ENCODE results near the gene TBC1D9B. TPM values are rescaled to one million over a fixed set of nuclear protein-coding genes. Genes with fewer than 3 reads are reported as not detected.

TBC1D9B gene
- total RNA-seq, 6 experiments from 2014 or later, result 64.6 to 90.7 (median 73.4) TPM

- Mint-ChIP-seq H3K36me3 (ENCODE audit: low read depth) (peaks cover 27% of the 10 kb centered on the region), H3K27me3 (ENCODE audit: insufficient read depth) (no peaks in the 10 kb centered on the region; the same call in 1 of the 2 replicates), H3K27ac (no peak overlapping the region), H3K4me1 (ENCODE audit: low read depth) (no peaks in the 10 kb centered on the region), H3K4me3 (no peak overlapping the region), H3K9me3 (no peaks in the 10 kb centered on the region)
- TF ChIP-seq CTCF (IDR thresholded peaks at IDR 0.05), result no peak
- DNase-seq, result no peak
Observed at GRCh38 chr5:179869101-179869500, 38.6 kb downstream of the TBC1D9B start.

GRCh38 chr5:179868541-179868940, 39.2 kb downstream of the TBC1D9B start:
- no peaks in the 10 kb centered on the region for H3K9me3 Mint-ChIP-seq
- no peaks in the 10 kb centered on the region for H3K4me1 Mint-ChIP-seq (ENCODE audit: low read depth)
- no peak overlapping the region for H3K27ac Mint-ChIP-seq
- TF ChIP-seq CTCF (IDR thresholded peaks at IDR 0.05), result no peak
- H3K27me3 Mint-ChIP-seq (ENCODE audit: insufficient read depth), result no peaks in the 10 kb centered on the region; the same call in 1 of the 2 replicates
- no peak overlapping the region for H3K4me3 Mint-ChIP-seq
- DNase-seq, result no peak
- peaks cover 31% of the 10 kb centered on the region for H3K36me3 Mint-ChIP-seq (ENCODE audit: low read depth)

- H3K27ac Mint-ChIP-seq, result no peak overlapping the region
- DNase-seq, result no peak
- no peak for TF ChIP-seq CTCF (IDR thresholded peaks at IDR 0.05)
- peaks cover 42% of the 10 kb centered on the region for H3K36me3 Mint-ChIP-seq (ENCODE audit: low read depth)
- H3K4me3 Mint-ChIP-seq, result no peak overlapping the region
- H3K27me3 Mint-ChIP-seq (ENCODE audit: insufficient read depth), result peaks cover 1% of the 10 kb centered on the region
- no peaks in the 10 kb centered on the region for H3K9me3 Mint-ChIP-seq
- no peaks in the 10 kb centered on the region for H3K4me1 Mint-ChIP-seq (ENCODE audit: low read depth)
Observed at GRCh38 chr5:179867476-179867875, 40.2 kb downstream of the TBC1D9B start.

GRCh38 chr5:179867079-179867465, 40.6 kb downstream of the TBC1D9B start:
- no peak for DNase-seq
- Mint-ChIP-seq H3K36me3 (ENCODE audit: low read depth) (peaks cover 45% of the 10 kb centered on the region), H3K4me1 (ENCODE audit: low read depth) (no peaks in the 10 kb centered on the region), H3K9me3 (no peaks in the 10 kb centered on the region), H3K27me3 (ENCODE audit: insufficient read depth) (peaks cover 2% of the 10 kb centered on the region), H3K27ac (no peak overlapping the region), H3K4me3 (no peak overlapping the region)
- TF ChIP-seq CTCF (IDR thresholded peaks at IDR 0.05), result no peak

GRCh38 chr5:179866241-179867078, 41.2 kb downstream of the TBC1D9B start:
- no peak; the same call in 1 of the 2 replicates for TF ChIP-seq CTCF (IDR thresholded peaks at IDR 0.05)
- Mint-ChIP-seq H3K36me3 (ENCODE audit: low read depth) (peaks cover 50% of the 10 kb centered on the region), H3K4me3 (no peak overlapping the region), H3K4me1 (ENCODE audit: low read depth) (no peaks in the 10 kb centered on the region), H3K27ac (no peak overlapping the region), H3K27me3 (ENCODE audit: insufficient read depth) (peaks cover 2% of the 10 kb centered on the region), H3K9me3 (no peaks in the 10 kb centered on the region)
- no peak for DNase-seq

Measured in HFFc6 (cell line).